NCI-H510A (cell line): ENCODE measurements around the gene IKZF2.
A peak's percentile ranks its signal among the peaks of the same experiment; 100 is the strongest.

Source experiments
- DNase-seq: peaks from one replicate; lab custom pipeline; 2025; lab: John Stamatoyannopoulos, UW

IKZF2 gene

DNA sequence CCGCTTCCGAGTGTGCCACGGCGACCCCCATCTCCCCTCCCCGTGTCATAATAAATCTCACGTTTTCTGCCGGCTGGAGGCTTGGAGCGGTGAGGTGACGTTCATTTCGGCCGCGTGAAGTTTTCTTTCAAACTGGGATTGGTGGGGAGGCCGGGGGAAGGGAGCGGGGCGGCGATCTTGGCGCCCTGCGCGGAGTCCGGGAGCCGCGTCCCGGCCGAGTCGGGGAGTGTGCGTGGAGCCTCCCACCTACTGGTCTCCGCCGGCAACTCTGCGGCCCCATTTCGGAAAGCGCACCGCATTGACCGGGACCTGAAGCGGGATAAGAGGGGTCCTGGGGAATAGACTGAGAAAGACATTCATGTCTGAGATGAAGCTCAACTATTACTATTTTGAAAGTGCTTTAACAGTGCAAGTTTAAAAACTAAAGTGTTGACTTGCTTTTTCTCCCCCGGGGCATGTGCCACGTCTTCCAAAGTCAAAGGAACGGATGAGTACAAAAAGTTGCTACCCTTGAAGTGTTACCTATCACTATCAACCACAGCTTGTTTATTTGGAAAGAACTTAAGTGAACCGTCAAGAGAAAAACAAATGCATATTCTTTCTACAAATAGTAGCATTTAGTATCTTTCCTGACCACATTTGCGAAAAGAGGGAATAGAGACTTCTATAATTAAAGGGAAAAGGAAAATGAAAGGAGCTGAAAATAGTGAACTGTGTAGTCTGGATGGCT lies 818 bp upstream of the IKZF2 start:
- DNase-seq = peak; percentile 27

- no peak for DNase-seq
Measured at GRCh38 chr2:213150315-213151097, 906 bp downstream of the IKZF2 start.

- DNase-seq = no peak
Measured at GRCh38 chr2:213149949-213150314, 1.5 kb downstream of the IKZF2 start.

DNA sequence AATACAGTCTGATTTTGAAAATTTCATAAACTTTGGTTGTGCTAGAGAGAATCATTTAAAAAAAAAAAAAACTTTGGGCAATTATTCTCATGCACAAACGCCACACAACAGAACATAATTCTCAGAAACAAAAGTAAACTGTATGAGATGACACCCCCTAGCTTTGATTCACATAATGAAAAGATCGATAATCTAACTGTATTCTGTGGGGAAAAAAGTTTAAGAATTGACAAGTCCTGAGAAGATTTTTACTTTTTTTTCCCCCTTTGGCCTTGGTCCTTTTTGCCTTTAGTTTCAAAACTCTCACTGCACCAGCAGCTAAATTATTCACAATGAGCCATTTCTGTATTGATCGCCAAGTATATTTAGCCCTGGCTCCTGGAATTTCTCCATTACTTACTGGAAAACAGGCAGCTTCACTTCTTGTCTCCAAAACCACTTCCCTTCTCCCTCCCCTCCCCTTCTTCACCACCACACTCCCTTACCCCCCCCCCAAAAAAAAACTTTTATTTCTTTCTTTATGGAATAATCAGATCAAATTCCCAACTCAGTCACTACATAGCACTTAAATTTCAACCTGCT lies 2.0 kb downstream of the IKZF2 start:
- DNase-seq = no peak

DNA sequence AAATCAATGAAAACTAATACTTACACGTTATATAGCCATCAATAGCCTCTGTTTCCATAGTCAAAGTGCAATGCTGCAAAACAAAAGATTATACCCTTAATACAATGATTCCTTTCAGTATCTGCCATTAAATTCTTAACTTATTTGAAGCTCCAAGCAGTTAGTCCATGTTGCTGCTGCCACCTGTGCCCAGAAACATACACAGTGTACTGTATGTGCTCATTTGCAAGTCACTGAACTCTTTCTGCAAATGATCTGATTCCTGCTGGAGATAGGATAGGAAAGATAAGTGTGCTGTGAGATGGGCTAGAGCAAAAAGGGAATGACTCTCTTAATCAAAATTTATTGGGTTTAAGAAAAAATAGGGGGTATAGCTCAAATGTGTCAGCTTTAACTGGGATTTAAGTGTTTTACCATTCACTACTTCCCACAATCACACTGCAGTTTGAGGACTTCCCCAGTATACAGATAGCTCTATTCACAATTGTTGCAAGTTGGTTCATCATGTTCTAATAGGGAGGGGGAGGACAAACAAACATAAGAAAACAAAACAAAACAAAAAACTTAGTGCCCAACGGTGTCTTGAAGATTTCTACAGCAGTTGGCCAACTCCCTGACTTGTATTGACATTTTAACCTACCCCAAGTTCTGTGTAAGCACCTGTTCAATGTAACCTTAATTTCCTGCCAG lies 2.7 kb downstream of the IKZF2 start:
- DNase-seq = no peak

- DNase-seq = no peak
Measured at GRCh38 chr2:213147538-213147937, 3.9 kb downstream of the IKZF2 start.

GRCh38 chr2:213145715-213146242 lies 5.6 kb downstream of the IKZF2 start:
- no peak for DNase-seq

- no peak for DNase-seq
Measured at GRCh38 chr2:213137064-213137463, 14.3 kb downstream of the IKZF2 start.

DNA sequence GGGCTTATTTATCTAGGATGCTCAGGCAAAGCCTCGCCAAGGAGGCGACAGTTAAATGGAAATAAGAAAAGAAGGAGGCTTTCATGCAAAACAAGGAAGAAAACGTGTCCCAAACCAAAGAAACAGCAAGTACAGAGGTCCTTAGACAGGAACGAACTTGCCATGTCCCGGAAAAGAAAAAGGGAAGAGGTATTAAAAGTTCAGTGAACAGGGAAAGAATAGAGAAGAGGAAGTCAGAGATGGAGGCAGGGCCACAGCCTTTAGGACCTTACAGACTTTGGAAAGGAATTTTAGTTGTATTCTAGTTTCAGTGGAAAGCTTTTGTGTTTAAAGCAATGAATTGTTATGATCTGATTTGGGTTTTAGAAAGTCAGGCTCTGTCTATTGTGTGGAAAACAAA lies 22.1 kb downstream of the IKZF2 start:
- DNase-seq = no peak

DNA sequence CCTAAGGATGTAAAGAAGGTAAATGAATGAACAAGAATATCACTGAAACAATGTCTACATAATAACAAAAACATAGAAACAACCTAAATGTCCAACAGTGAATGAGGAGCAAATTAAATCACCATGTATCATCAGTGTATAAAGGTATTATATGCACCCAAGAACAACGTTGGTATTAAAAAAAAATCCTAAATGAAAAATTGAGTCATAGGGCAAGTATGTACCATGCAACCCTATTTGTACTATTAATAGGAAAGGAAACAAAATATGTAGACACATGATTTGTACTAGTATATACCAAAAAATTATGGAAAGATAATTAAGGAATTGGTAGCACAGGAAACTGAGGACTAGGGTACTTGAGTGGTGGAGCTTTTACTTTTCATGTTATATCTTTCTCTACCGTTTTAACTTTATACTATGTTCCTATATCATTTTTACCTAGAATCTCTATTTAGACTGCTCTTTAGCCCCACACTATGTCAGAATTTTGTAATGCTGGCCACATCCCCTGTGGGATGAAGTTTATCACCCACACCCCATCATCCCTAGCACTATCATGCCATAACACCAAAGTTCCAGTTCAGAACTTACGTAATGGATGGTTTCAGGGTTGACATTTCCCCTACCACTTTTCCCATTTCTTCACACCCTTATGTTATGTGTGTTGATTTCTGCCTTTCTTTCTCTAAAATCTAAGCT lies 25.6 kb downstream of the IKZF2 start:
- no peak for DNase-seq

DNA sequence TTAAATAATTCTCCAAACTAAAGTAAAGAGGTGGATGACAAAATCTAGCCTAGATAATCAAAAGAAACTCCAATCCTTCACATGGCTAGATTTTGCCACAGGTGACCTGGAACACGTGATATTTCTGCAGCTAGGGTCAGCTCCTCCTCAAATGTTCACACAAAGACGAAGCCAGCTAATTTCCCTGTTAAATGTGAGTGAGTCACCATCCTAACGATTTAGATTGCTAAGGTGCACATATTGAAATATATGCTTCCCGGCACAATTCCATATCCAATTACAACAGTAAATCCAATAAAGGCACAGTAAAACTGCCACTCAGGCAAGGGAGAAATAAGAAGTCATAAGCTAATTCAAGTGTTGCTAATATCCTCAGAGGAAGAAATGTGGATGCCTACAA lies 28.7 kb downstream of the IKZF2 start:
- DNase-seq = peak; percentile 5

DNA sequence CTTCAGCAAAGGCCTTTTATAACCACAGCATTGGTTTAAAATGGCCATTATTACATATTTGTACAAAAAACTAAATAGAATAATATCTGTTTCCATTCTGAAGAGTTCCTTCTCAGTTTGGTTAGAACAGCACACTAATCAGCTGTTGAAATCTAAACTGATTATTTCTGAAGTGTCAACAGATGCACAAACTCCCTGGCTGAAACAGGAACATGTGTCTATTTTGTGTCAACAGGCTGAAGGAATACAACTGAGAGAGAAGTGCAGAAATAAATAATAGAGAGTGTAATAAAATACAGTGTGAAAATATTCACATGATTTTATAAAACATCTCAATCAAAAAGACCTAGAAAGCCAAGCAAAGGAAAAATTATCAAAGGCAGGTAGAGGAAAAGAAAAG lies 29.7 kb downstream of the IKZF2 start:
- no peak for DNase-seq

- no peak for DNase-seq
Measured at GRCh38 chr2:213119061-213119809, 32.2 kb downstream of the IKZF2 start.

DNA sequence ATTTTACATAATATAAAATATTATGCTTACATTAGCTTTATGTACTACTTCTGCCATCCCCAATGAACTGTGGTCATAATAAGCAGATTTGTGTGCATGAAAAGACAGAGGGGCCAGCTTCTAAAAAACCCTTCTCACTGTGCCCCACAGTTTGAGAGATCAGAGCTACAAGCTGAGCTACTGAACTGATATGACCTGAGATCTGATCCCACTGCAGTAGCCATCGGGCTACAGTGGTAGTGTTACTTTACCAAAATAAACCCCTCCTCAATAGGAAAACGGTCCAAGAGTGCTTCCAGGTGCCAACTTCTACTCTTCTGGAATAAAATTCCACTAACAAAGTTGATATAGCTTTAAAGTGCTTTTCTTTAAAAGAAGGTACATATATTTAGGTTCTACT lies 43.1 kb downstream of the IKZF2 start:
- DNase-seq = no peak

- DNase-seq = no peak
Measured at GRCh38 chr2:213107728-213108127, 43.7 kb downstream of the IKZF2 start.

DNA sequence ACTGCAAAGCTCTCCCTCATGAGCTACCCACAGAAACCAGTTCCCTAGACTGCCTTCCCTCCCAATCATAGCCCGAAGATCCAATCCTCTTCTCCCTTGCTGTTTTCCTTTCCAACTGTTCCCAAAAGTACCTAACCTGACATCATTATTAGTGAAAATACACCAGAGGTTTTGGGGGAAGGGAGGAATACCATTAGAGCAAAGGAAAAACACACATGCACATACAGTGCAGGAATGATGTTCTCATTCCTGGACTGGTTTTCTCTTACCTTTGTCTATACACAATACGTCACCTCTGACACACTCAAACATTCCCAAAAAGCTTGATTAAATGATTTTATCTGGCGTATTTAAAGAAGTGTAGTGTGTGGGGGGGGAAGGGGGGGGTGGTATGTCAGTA lies 46.2 kb downstream of the IKZF2 start:
- no peak for DNase-seq

GRCh38 chr2:213104903-213105202 lies 46.6 kb downstream of the IKZF2 start:
- DNase-seq = no peak

DNA sequence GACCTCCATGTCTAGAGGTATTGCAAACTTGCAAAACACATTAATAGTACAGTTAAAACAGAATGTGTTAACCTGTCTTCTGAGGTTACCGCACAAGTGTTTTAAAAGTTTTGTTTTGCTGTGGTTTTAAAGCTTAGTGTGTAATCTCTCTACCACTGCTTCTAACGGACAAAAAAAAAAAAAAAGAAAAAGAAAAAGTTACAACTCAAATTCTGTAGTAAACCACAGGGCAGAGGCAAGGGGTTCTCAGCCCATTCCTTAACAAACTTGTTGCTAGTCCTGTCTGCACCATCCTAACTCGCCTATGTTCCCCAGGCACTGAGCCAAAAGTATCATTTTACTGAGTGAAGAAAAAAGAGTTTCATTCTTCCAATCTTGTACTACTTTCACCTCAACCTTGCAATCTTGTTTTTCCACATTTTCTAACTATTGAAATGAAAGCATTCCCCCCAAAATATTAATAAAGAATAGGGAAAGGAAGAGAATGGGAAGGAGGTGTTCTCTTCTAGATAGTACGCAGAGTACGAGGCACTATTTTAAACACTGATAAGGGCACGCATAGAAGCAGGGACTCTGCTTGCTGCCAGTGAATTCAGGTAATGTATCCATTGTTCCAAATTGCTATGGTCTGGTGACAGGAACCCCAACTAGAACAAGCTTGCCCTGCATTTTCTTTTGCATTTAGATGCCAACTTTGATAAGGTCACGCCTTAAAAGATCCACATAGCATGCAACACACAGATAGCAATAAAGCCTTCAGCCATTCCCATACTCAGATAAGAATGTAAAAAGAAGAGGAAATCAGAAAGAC lies 47.1 kb downstream of the IKZF2 start:
- DNase-seq = no peak

DNA sequence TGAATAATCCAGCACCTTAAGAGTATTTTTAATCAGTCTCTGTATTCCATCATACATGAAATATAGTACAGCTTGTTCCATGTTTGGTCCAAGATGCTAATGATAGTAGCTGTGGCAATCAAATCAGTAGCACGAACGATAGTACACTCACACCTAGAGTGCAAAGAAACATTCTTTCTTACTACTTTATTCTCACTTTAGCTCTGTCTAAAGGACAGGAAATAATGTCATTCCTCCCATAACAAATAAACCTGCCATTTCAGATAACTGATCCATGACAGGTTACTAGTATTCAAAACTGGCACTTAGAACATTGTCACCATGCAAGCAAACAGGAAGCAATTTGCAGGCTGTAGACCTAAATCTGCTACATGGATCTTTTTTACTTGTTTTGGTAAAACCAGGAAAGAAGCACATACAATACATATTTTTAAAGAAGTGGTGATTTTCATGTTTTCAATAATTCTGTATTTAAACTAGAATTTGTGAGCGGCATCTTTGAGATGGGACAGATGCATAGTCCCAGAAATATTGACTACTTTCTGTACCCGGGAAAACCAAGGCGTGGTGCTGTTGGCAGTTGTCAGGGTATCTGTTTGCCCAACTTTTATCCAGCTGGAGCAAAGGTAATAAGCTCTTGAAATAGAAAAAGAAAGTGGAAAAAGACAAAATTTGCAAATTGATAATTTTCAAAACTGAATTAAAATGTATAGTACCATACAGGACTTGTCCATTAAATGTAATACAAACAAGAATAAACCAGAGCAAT lies 49.5 kb downstream of the IKZF2 start:
- no peak for DNase-seq

DNA sequence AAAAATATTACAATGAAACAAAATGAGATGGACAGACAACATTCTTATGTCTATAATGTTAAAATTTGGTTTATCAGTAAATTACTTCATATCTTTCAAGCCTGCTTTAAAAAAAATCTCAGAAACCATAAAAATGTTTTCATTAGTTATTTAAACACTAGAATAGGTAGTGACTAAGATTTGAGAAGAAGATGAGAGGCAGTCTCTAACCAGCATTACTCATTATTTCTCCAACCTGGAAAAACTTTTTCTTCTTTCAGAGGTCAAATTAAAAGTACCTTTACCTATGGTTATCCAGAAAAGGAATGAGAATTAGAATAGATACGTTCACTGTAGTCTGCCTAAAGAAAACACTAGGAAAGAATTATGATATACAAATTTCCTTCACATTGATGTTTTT lies 50.3 kb downstream of the IKZF2 start:
- no peak for DNase-seq
